Panc1 (cell line): ENCODE measurements around the gene ACTL6B.

Experiments used
- CTCF ChIP-seq: fragments of 450-650 bp; IDR thresholded peaks from 2 replicates; pipeline ENCODE4 v1.5.1; 2017; ENCODE audit warnings: mild to moderate bottlenecking
- POLR2AphosphoS5 ChIP-seq: IDR thresholded peaks from 2 replicates; pipeline ENCODE4 v1.6.1; 2012; ENCODE audit warnings: mild to moderate bottlenecking, low read depth, low read length, moderate library complexity
- SIN3A ChIP-seq: IDR thresholded peaks from 2 replicates; pipeline ENCODE4 v1.6.1; 2012; ENCODE audit warnings: low read depth, mild to moderate bottlenecking, low read length, moderate library complexity, borderline replicate concordance; ENCODE audit not compliant: insufficient read depth

- TF ChIP-seq CTCF (no peak), SIN3A (no peak), POLR2AphosphoS5 (no peak)
These were observed 27.6 kb upstream of the ACTL6B start for GRCh38 chr7:100683659-100684533.
